Endothelial cell of umbilical vein (primary cell): ENCODE measurements around the gene TGIF1. TPM values are rescaled to one million over a fixed set of nuclear protein-coding genes. Genes with fewer than 3 reads are reported as not detected.

Experiments used
- BruUV-seq: library from RNA; stranded (reverse); fragments of 400-500 nt; replicated peaks from 2 replicates; lab custom pipeline; 2021; lab: Mats Ljungman, UMichigan
- CTCF ChIA-PET: fragments of 300-600, 350-600 bp; sonication (Branson Sonifier 250); formaldehyde crosslinking; loops from one replicate; lab custom pipeline; 2021; ENCODE audit warnings: antibody characterized with exemption, inconsistent platforms; lab: Charles Lee
- POLR2A ChIA-PET: fragments of 300-600, 350-600 bp; sonication (Branson Sonifier 250); formaldehyde crosslinking; loops from one replicate; lab custom pipeline; 2021; ENCODE audit warnings: antibody characterized with exemption, inconsistent platforms; lab: Charles Lee
- DNase-seq: peaks from one replicate; pipeline ENCODE4 v3.0.0-alpha.2; 2011; ENCODE audit warnings: low read depth, low spot score
- FAIRE-seq: peaks from 2 replicates; lab custom pipeline; 2011; peaks lifted over from hg19 to GRCh38; lab: Jason Lieb, UNC
- H2AFZ ChIP-seq: 2 replicates; pipeline ENCODE4 v1.6.0; 2012; ENCODE audit warnings: low read depth, low read length, control low read depth, inconsistent platforms
- H3K27ac ChIP-seq: 2 replicates; pipeline ENCODE4 v1.5.1; 2011; ENCODE audit warnings: low read depth, mild to moderate bottlenecking, control low read depth, low read length, moderate library complexity; ENCODE audit not compliant: insufficient read depth
- H3K27me3 ChIP-seq, 2 experiments: 2 replicates each; pipeline versions ENCODE4 v1.6.0 to v1.6.1; 2011; ENCODE audit warnings: low read length in 2 of 2, mixed read lengths in 1 of 2; ENCODE audit not compliant: control insufficient read depth in 2 of 2, insufficient read depth in 2 of 2
- H3K36me3 ChIP-seq, 2 experiments: 2 replicates in 1 of 2; 3 replicates in 1 of 2; pipeline ENCODE4 v1.5.1; 2011; ENCODE audit warnings: low read length in 2 of 2, mild to moderate bottlenecking in 1 of 2, moderate library complexity in 1 of 2; ENCODE audit not compliant: control insufficient read depth in 2 of 2, insufficient read depth in 2 of 2; ENCODE audit errors: extremely low read depth in 1 of 2
- H3K4me1 ChIP-seq: 3 replicates; pipeline ENCODE4 v1.5.1; 2011; ENCODE audit warnings: mild to moderate bottlenecking, low read length; ENCODE audit not compliant: control insufficient read depth, insufficient read depth; ENCODE audit errors: extremely low read depth
- H3K4me2 ChIP-seq: 2 replicates; pipeline ENCODE4 v1.6.1; 2011; ENCODE audit warnings: low read length, control low read depth, mixed read lengths; ENCODE audit not compliant: insufficient read depth
- H3K4me3 ChIP-seq, 3 experiments: fragments of 200-600 bp in 1 of 3; sonication (generic), shearing (Covaris generic) in 1 of 3; replicated peaks in 1 of 3; 2 replicates each; pipeline ENCODE4 v1.5.1; 2011 to 2016; ENCODE audit warnings: control low read depth in 3 of 3, low read length in 3 of 3, mild to moderate bottlenecking in 2 of 3, inconsistent platforms in 1 of 3, low read depth in 1 of 3, moderate library complexity in 1 of 3; ENCODE audit not compliant: insufficient read depth in 1 of 3
- H3K79me2 ChIP-seq: 2 replicates; pipeline ENCODE4 v1.6.0; 2012; ENCODE audit warnings: low read length, inconsistent platforms; ENCODE audit not compliant: control insufficient read depth, insufficient read depth
- H3K9ac ChIP-seq: replicated peaks from 2 replicates; pipeline ENCODE3; 2011; ENCODE audit warnings: low read length, control low read depth; ENCODE audit not compliant: insufficient read depth; ENCODE audit errors: extremely low read depth
- H3K9me1 ChIP-seq: replicated peaks from 3 replicates; pipeline ENCODE4 v1.6.0; 2011; ENCODE audit warnings: mild to moderate bottlenecking, low read length; ENCODE audit not compliant: control insufficient read depth, insufficient read depth; ENCODE audit errors: extremely low read depth
- H3K9me3 ChIP-seq: replicated peaks from 2 replicates; pipeline ENCODE4 v1.5.1; 2012; ENCODE audit warnings: low read length, inconsistent platforms; ENCODE audit not compliant: control insufficient read depth, insufficient read depth
- H4K20me1 ChIP-seq: replicated peaks from 2 replicates; pipeline ENCODE3; 2011; ENCODE audit warnings: mild to moderate bottlenecking, low read length; ENCODE audit not compliant: control insufficient read depth, insufficient read depth; ENCODE audit errors: extremely low read depth
- FOS ChIP-seq: IDR thresholded peaks from 2 replicates; pipeline ENCODE4 v1.6.1; 2011; ENCODE audit warnings: mild to moderate bottlenecking, low read length, moderate library complexity, borderline replicate concordance; ENCODE audit not compliant: insufficient read depth
- MYC ChIP-seq: IDR thresholded peaks from one replicate; pipeline ENCODE4 v1.6.1; 2011; ENCODE audit warnings: mild to moderate bottlenecking, low read depth, low read length
- POLR2A ChIP-seq: IDR thresholded peaks from 2 replicates; pipeline ENCODE4 v1.6.1; 2012; ENCODE audit warnings: low read depth, mild to moderate bottlenecking, control low read depth, low read length
- POLR2AphosphoS5 ChIP-seq: IDR thresholded peaks from 2 replicates; pipeline ENCODE4 v1.6.1; 2012; ENCODE audit warnings: low read depth, mild to moderate bottlenecking, control low read depth, low read length, moderate library complexity; ENCODE audit not compliant: insufficient read depth
- dilution Hi-C: fragments of 300-500 bp; cut with MboI; formaldehyde crosslinking; loops from one replicate; pipeline ENCODE4 v1.15.0; 2019; ENCODE audit warnings: low sequenced_read_pairs; ENCODE audit not compliant: extremely low pct_ligation_motif_present
- intact Hi-C: fragments of 100-400 bp; cut with micrococcal nuclease; formaldehyde crosslinking; loops from one replicate; pipeline ENCODE4 v1.10.0; 2022
- polyA plus RNA-seq, 4 experiments: library from polyadenylated mRNA; depleted of rRNA in 3 of 4; stranded (reverse) in 3 of 4; unstranded in 1 of 4; fragments of >200 nt; gene quantifications; 2 replicates each; pipeline versions ENCODE4 v1.2.1 to v1.2.3, GENCODE V29; 2011 to 2012; ENCODE audit warnings: missing spikeins in 1 of 4
- total RNA-seq: library from RNA; stranded (reverse); gene quantifications from 2 replicates; pipeline ENCODE4 v1.2.3, GENCODE V29; 2021

Gene TGIF1
- total and polyA plus RNA-seq, 2 donors (not counting 3 experiments of a cell fraction or from before 2014, with no cell fraction given), result 75.6 to 96.6 TPM

GRCh38 chr18:3447068-3447894, 2.7 kb upstream of the TGIF1 start:
- Histone ChIP-seq H3K27ac (peak overlapping the region; percentile 99), H3K4me2 (peak overlapping the region; percentile 91), H3K4me3 (peak overlapping the region; percentile 59 to 90 (median 81)), H4K20me1 (no peaks in the 10 kb centered on the region), H2AFZ (peak overlapping the region; percentile 85), H3K4me1 (peaks cover 16% of the 10 kb centered on the region), H3K27me3 (no peaks in the 10 kb centered on the region), H3K36me3 (no peaks in the 10 kb centered on the region), H3K79me2 (peaks cover 25% of the 10 kb centered on the region), H3K9ac (peak overlapping the region; percentile 96), H3K9me3 (no peaks in the 10 kb centered on the region), H3K9me1 (no peaks in the 10 kb centered on the region)
- FAIRE-seq, result no peak
- DNase-seq, result peak; percentile 74
- TF ChIP-seq POLR2A, result peak; percentile 37
- peak; percentile 13 for TF ChIP-seq POLR2AphosphoS5
- TF ChIP-seq FOS, result no peak
- TF ChIP-seq MYC, result no peak
- BruUV-seq, result no TSS peak
- CTCF ChIA-PET, result interaction anchor here (0.8 to 2.9 kb wide), 14 partner anchors 10 to 219 kb away, joined by 3 to 26 read pairs (median 6); no protein-coding TSS in a partner anchor
- POLR2A ChIA-PET, result interaction anchor here (0.6 to 1.2 kb wide), 6 partner anchors 38 to 156 kb away, joined by 3 to 11 read pairs (median 4); no protein-coding TSS in a partner anchor
- intact Hi-C loops, result loop anchor here (5.0 kb wide), 1 partner anchor 875 kb away; the partner anchor contains the start of genes METTL4 and NDC80
- dilution Hi-C loops, result no loop called here
